ENCODE data around the gene PRKD2.

PRKD2 gene

DNA sequence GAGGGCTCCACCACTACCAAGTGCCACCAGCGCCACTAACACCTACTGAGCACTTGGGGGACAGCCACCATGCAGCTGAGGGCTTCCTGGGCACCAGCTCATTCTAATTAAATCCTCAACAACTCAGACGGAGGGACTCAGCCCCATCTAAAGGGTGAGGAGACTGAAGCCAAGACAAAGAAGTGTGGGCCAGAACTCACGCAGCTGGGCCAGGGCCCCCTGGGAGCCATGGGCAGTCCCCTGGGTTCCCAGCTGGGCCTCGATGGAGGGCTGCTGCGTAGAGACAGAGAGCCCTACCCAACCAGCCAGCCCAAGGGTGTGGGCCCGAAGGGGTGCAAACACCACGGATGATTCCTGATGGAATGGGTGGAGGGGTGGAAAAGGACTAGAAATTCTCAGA lies 12.8 kb upstream of the PRKD2 start:
- Histone ChIP-seq H3K36me3 (ENCODE audit: insufficient read depth, low read depth, low read length) (peaks cover 98% of the 10 kb centered on the region), H3K9me3 (ENCODE audit: insufficient read depth, low read depth, low read length) (no peaks in the 10 kb centered on the region), H3K4me1 (ENCODE audit: insufficient read depth, low read length) (no peaks in the 10 kb centered on the region; the same call in 1 of the 2 replicates), H3K27me3 (ENCODE audit: insufficient read depth, low read length) (no peaks in the 10 kb centered on the region), H3K9ac (ENCODE audit: low read depth, low read length) (no peak overlapping the region), H3K4me3 (ENCODE audit: low read length) (no peak overlapping the region), H3K27ac (ENCODE audit: low read length) (no peak overlapping the region)

DNA sequence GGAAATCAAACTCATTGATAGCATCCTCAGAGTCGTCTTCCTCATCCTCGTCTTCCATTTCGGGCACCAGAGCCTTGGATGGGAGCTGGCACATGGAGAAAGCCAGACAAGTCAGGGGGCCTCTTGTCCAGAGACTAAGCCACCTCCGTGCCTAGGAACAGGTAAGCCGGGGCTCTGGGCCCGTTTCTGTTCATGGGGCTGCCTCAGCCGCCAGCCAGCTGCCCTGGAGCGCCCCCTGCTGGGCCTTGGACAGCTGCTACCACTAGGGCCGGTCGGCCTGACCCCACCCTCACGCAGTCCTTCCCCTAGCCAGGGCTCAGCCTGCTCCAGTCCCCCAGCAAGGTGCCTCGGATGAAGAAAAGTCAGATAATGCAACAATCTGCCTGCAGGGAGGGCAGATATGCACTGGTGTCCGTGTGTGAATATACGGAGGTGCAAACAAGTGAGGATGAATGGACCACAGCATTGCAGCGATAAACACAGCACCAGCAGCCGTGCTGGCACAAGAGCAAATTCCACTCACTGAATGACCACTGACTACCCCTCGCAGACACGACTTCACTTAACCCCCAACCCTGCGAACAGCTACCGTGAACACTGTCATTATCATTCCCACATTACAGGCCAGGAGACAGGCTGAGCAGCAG lies 11.9 kb upstream of the PRKD2 start:
- H3K4me1 ChIP-seq (ENCODE audit: insufficient read depth, low read length): no peaks in the 10 kb centered on the region; the same call in 1 of the 2 replicates
- no peak overlapping the region for H3K27ac ChIP-seq (ENCODE audit: low read length)
- H3K4me3 ChIP-seq (ENCODE audit: low read length): no peak overlapping the region
- H3K36me3 ChIP-seq (ENCODE audit: insufficient read depth, low read depth, low read length): peaks cover 97% of the 10 kb centered on the region
- no peak overlapping the region for H3K9ac ChIP-seq (ENCODE audit: low read depth, low read length)
- no peaks in the 10 kb centered on the region for H3K9me3 ChIP-seq (ENCODE audit: insufficient read depth, low read depth, low read length)
- H3K27me3 ChIP-seq (ENCODE audit: insufficient read depth, low read length): no peaks in the 10 kb centered on the region

DNA sequence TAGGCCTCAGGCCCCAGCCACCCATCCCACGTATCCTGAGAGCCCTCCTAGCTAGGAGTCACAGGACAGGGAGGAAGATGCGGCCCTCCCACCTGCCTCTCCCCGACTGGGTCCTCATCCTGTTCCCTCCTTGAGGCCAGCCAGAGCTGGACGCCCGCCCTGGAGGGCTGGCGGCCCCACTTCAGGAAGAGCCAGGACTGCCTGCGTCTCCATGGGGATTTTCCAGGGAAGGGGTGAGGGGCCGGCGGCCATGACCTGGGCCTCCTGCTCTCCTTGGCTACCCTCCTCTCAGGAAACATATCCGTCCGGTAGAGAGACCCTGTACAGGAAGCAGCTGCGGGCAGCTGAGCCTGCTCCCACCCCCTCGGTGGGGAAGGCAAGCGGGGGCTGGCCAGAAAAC lies 11.3 kb upstream of the PRKD2 start:
- no peaks in the 10 kb centered on the region for H3K27me3 ChIP-seq (ENCODE audit: insufficient read depth, low read length)
- no peaks in the 10 kb centered on the region for H3K9me3 ChIP-seq (ENCODE audit: insufficient read depth, low read depth, low read length)
- no peak overlapping the region for H3K9ac ChIP-seq (ENCODE audit: low read depth, low read length)
- H3K4me3 ChIP-seq (ENCODE audit: low read length): no peak overlapping the region
- peaks cover 97% of the 10 kb centered on the region for H3K36me3 ChIP-seq (ENCODE audit: insufficient read depth, low read depth, low read length)
- no peaks in the 10 kb centered on the region; the same call in 1 of the 2 replicates for H3K4me1 ChIP-seq (ENCODE audit: insufficient read depth, low read length)
- no peak overlapping the region for H3K27ac ChIP-seq (ENCODE audit: low read length)

DNA sequence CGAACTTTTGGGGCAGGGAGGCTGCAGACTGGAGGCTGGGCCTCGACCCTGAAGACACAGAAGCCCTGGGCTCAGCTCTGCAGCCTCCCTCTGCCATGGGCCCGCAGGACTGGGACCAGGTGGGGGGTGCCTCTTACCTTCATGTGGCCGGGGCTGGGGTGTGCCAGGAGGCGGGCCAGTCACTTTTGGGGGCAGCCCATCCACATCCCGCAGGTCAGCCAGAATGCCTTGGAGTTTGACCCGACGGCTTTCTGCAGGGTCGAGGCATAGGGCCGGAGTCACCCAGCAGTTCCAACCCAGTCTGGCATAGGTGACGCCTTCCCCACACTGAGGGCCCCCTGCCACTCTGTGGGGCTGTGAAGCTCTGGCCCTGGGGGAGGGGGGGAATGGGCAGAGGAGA lies 10.8 kb upstream of the PRKD2 start:
- Histone ChIP-seq H3K4me1 (ENCODE audit: insufficient read depth, low read length) (no peaks in the 10 kb centered on the region; the same call in 1 of the 2 replicates), H3K27ac (ENCODE audit: low read length) (no peak overlapping the region), H3K9me3 (ENCODE audit: insufficient read depth, low read depth, low read length) (no peaks in the 10 kb centered on the region), H3K36me3 (ENCODE audit: insufficient read depth, low read depth, low read length) (peaks cover 97% of the 10 kb centered on the region), H3K9ac (ENCODE audit: low read depth, low read length) (no peak overlapping the region), H3K4me3 (ENCODE audit: low read length) (no peak overlapping the region), H3K27me3 (ENCODE audit: insufficient read depth, low read length) (no peaks in the 10 kb centered on the region)

DNA sequence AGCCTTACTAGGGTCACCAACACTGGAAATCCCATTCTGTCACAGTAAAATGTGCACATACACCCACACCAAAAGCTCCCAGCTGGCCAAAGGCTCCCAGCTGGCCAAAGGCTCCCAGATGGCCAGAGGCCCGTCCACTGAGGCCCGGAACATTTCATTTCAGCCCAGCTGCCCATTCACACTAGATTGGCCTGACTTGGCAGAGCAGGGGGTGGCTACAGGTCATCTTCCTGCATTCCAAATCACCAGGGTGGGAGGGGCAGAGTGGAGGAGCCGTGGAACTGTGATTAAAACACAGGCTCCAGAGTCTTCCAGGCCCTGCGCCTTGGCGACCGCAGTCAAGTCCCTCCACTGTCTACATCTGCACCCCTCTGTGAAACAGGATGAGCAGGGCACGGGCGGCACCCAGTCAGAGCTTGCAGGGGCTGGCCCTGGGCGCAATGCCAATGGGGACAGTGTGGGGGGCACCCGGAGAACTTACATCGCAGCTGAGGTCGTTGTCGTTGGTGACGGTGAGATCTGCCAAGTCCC lies 10.1 kb upstream of the PRKD2 start:
- H3K36me3 ChIP-seq (ENCODE audit: insufficient read depth, low read depth, low read length): peaks cover 97% of the 10 kb centered on the region

DNA sequence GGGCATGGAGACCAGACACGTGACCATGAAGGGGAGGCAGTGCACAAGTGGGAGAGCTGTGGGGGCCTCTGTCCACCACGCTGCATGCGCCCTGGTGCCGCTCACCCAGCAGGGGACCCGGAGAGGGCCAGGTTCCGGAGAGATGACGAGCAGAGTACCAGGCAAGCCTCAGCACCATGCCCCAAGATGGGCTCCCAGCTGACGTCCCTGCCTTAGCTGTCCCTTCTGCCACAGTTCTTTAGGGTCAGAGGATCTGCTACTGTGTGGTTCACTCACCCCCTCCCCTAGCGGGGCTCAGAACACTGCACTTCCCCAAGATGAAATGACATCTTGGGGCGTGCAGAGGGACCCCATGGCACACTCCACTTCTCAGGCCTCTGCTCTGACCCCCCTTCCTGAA lies 9.6 kb upstream of the PRKD2 start:
- Histone ChIP-seq H3K27ac (ENCODE audit: low read length) (no peak overlapping the region), H3K9ac (ENCODE audit: low read depth, low read length) (no peak overlapping the region), H3K27me3 (ENCODE audit: insufficient read depth, low read length) (no peaks in the 10 kb centered on the region), H3K4me1 (ENCODE audit: insufficient read depth, low read length) (no peaks in the 10 kb centered on the region; the same call in 1 of the 2 replicates), H3K9me3 (ENCODE audit: insufficient read depth, low read depth, low read length) (no peaks in the 10 kb centered on the region), H3K4me3 (ENCODE audit: low read length) (no peak overlapping the region), H3K36me3 (ENCODE audit: insufficient read depth, low read depth, low read length) (peaks cover 97% of the 10 kb centered on the region)

More for the DNA sequence above, 10.1 kb upstream of the PRKD2 start:
- no peaks in the 10 kb centered on the region for H3K27me3 ChIP-seq (ENCODE audit: insufficient read depth, low read length)
- no peaks in the 10 kb centered on the region for H3K9me3 ChIP-seq (ENCODE audit: insufficient read depth, low read depth, low read length)
- H3K27ac ChIP-seq (ENCODE audit: low read length): no peak overlapping the region
- no peak overlapping the region for H3K4me3 ChIP-seq (ENCODE audit: low read length)
- H3K9ac ChIP-seq (ENCODE audit: low read depth, low read length): no peak overlapping the region
- H3K4me1 ChIP-seq (ENCODE audit: insufficient read depth, low read length): no peaks in the 10 kb centered on the region; the same call in 1 of the 2 replicates

DNA sequence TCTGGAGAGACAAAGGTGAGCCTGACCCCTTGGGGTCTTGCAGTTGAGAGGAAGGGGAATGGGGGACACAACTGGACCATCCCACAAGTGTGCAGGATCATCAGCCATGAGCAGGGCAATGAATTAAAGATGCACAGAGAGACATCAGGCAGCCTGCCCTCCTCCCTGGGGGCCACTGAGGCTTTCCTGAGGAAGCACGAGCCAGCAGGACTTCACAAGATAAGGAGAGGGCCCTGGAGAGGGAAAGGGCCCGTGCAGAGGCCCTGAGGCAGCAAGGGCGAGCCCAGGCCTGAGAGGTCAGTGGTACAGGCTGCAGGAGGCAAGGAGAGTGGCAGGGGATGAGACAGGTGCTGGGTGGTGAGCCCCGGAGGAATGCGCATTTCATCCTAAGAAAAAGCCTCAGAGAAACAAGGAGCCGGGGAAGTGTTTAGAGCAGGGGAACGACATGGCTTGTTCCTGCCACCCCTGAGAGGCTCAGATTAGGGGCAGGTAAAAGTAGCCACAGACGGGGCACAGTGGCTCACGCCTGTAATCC lies 9.0 kb upstream of the PRKD2 start:
- Histone ChIP-seq H3K4me3 (ENCODE audit: low read length) (no peak overlapping the region), H3K27me3 (ENCODE audit: insufficient read depth, low read length) (no peaks in the 10 kb centered on the region), H3K9ac (ENCODE audit: low read depth, low read length) (no peak overlapping the region), H3K9me3 (ENCODE audit: insufficient read depth, low read depth, low read length) (no peaks in the 10 kb centered on the region), H3K4me1 (ENCODE audit: insufficient read depth, low read length) (no peaks in the 10 kb centered on the region; the same call in 1 of the 2 replicates), H3K36me3 (ENCODE audit: insufficient read depth, low read depth, low read length) (peaks cover 98% of the 10 kb centered on the region), H3K27ac (ENCODE audit: low read length) (no peak overlapping the region)

DNA sequence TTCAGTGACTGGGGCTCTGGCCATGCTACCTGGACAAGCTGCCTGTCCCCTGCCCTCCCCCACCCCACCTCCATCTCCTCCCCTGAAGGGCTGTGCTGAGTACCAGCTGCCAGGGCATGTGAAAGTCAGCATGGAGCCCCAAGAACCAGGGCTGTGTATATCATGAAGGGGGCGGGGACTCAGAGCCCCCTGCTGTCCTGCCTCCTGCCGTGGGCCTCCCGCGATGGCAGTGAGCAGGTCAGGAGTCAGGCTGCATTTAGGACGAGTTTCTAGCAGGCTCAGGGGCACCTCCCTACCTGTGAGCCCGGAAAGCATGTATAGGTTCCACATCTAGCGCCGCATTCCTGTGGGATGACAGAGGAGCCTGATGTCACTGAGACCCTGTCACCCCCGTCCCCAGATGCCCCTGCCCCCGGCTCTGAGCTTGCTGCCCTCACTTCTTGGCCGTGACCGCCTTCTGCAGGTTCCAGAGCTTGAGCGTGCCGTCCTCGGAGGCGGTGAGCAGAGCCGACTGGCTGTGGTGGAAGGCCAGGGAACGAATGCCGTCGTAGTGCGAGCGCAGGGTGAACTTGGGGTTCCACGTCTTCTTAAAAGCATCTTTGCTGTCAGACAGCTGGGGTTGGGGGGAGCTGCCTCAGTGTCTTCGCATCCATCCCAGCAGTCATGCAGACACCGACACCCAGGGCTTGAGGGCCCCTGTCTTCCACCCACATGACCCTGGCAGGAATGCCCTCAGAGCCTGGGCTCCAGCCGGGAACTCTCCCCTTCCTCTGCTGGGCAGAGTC lies 8.3 kb upstream of the PRKD2 start:
- Histone ChIP-seq H3K27ac (ENCODE audit: low read length) (no peak overlapping the region), H3K9me3 (ENCODE audit: insufficient read depth, low read depth, low read length) (no peaks in the 10 kb centered on the region), H3K9ac (ENCODE audit: low read depth, low read length) (no peak overlapping the region), H3K27me3 (ENCODE audit: insufficient read depth, low read length) (no peaks in the 10 kb centered on the region), H3K36me3 (ENCODE audit: insufficient read depth, low read depth, low read length) (peaks cover 98% of the 10 kb centered on the region), H3K4me3 (ENCODE audit: low read length) (no peak overlapping the region), H3K4me1 (ENCODE audit: insufficient read depth, low read length) (no peaks in the 10 kb centered on the region; the same call in 1 of the 2 replicates)

DNA sequence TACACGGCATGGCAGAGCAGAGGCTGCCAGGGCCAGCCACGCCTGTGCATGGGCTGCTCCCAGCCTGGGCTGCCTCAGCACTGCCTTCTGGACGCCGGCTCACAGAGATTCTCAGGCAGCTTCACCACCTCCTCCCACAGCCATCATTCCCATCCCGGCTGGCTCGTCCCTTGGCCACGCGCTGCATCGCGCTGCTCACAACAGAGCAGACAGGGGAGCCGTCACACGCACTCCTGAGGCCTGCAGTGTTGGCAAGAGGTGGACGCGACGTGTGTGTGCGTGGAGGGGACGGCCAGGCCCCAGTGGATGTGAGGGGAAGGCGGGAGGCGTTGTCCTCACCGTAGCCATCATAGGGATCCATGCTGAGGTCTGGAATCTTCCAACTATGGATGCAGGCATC lies 7.6 kb upstream of the PRKD2 start:
- Histone ChIP-seq H3K36me3 (ENCODE audit: insufficient read depth, low read depth, low read length) (peaks cover 95% of the 10 kb centered on the region), H3K4me1 (ENCODE audit: insufficient read depth, low read length) (no peaks in the 10 kb centered on the region; the same call in 1 of the 2 replicates), H3K9me3 (ENCODE audit: insufficient read depth, low read depth, low read length) (no peaks in the 10 kb centered on the region), H3K9ac (ENCODE audit: low read depth, low read length) (no peak overlapping the region), H3K27me3 (ENCODE audit: insufficient read depth, low read length) (no peaks in the 10 kb centered on the region), H3K27ac (ENCODE audit: low read length) (no peak overlapping the region), H3K4me3 (ENCODE audit: low read length) (no peak overlapping the region)

DNA sequence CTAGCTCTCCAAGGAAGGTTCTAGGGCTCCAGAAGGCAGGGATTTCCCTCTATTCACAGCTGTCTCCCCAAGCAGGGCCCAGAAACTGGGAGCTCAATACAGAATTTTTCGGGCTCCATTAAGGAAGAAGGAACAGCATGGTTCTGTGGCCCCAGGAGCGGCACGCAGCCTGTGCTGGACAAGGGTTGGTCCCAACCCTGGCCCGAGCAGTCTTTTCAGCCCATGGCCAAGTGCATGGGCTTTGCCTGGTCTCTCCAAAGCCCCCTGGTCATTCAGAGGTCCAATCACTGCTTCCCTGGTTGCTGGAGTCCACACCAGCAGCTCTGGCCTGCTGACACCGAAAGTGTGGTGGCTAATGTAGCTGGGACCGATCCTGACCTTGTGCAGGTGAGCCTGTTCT lies 6.6 kb upstream of the PRKD2 start:
- Histone ChIP-seq H3K4me3 (ENCODE audit: low read length) (no peak overlapping the region), H3K27ac (ENCODE audit: low read length) (no peak overlapping the region), H3K9ac (ENCODE audit: low read depth, low read length) (no peak overlapping the region), H3K9me3 (ENCODE audit: insufficient read depth, low read depth, low read length) (no peaks in the 10 kb centered on the region), H3K4me1 (ENCODE audit: insufficient read depth, low read length) (no peaks in the 10 kb centered on the region), H3K36me3 (ENCODE audit: insufficient read depth, low read depth, low read length) (peaks cover 85% of the 10 kb centered on the region), H3K27me3 (ENCODE audit: insufficient read depth, low read length) (no peaks in the 10 kb centered on the region)

DNA sequence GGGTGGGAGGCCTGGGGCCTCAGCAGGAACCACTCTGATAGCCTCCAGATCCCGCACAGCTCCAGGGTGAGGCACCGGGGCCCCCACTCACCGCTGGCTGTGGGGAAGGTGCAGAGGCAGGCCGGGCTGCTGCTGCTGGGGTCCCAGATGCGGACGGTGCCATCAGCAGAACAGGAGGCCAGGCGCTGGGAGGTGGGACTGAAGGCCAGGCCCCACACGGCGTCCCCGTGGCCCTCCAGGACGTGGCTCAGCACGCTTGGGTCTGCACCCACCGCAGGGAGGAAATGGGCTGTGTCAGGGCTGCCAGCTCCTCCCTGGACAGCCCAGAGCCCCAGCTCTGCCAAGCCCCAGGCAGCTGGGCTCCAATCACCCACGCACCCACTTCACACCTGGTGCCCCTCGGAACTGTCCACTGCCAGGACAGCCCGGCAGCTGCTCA lies 6.1 kb upstream of the PRKD2 start:
- no peaks in the 10 kb centered on the region for H3K9me3 ChIP-seq (ENCODE audit: insufficient read depth, low read depth, low read length)
- H3K4me1 ChIP-seq (ENCODE audit: insufficient read depth, low read length): no peaks in the 10 kb centered on the region; the same call in 1 of the 2 replicates
- no peak overlapping the region for H3K4me3 ChIP-seq (ENCODE audit: low read length)
- no peak overlapping the region for H3K27ac ChIP-seq (ENCODE audit: low read length)
- H3K27me3 ChIP-seq (ENCODE audit: insufficient read depth, low read length): no peaks in the 10 kb centered on the region
- peaks cover 81% of the 10 kb centered on the region for H3K36me3 ChIP-seq (ENCODE audit: insufficient read depth, low read depth, low read length)
- H3K9ac ChIP-seq (ENCODE audit: low read depth, low read length): no peak overlapping the region
